HepG2 (cell line): ENCODE data around the gene CERT1. TPM values are rescaled to one million over a fixed set of nuclear protein-coding genes. Genes with fewer than 3 reads are reported as not detected.

Experiments used
- DMTF1 ChIP-seq: sonication (generic); formaldehyde crosslinking; IDR thresholded peaks from 2 replicates; pipeline ENCODE4 v1.4.0; 2020; ENCODE audit warnings: mild to moderate bottlenecking, missing genetic modification reagents
- FIP1L1 ChIP-seq: fragments of 200-400 bp; formaldehyde crosslinking; IDR thresholded peaks from 2 replicates; pipeline ENCODE4 v1.6.1; 2018; ENCODE audit warnings: low read depth, mild to moderate bottlenecking, low read length, moderate library complexity, borderline replicate concordance; ENCODE audit not compliant: insufficient read depth
- HDAC1 ChIP-seq: sonication (generic); formaldehyde crosslinking; IDR thresholded peaks from 2 replicates; pipeline ENCODE4 v1.5.1; 2020; ENCODE audit warnings: mild to moderate bottlenecking, missing genetic modification reagents
- HNF4A ChIP-seq: sonication (generic); formaldehyde crosslinking; IDR thresholded peaks from 2 replicates; pipeline ENCODE4 v1.4.0; 2020; ENCODE audit warnings: missing genetic modification reagents
- HNRNPK ChIP-seq: fragments of 200-400 bp; formaldehyde crosslinking; IDR thresholded peaks from 2 replicates; pipeline ENCODE4 v1.6.1; 2018; ENCODE audit warnings: low read length, low read depth, moderate library complexity, mild to moderate bottlenecking; ENCODE audit not compliant: poor library complexity, severe bottlenecking
- KDM5B ChIP-seq: sonication (generic); formaldehyde crosslinking; IDR thresholded peaks from 2 replicates; pipeline ENCODE4 v1.4.0; 2020; ENCODE audit warnings: missing genetic modification reagents, mild to moderate bottlenecking, borderline replicate concordance
- NR0B2 ChIP-seq: sonication (generic); formaldehyde crosslinking; IDR thresholded peaks from 2 replicates; pipeline ENCODE4 v1.4.0; 2020; ENCODE audit warnings: mild to moderate bottlenecking, missing genetic modification reagents
- NRL ChIP-seq: sonication (generic); formaldehyde crosslinking; IDR thresholded peaks from 2 replicates; pipeline ENCODE4 v1.5.0; 2020; ENCODE audit warnings: missing genetic modification reagents, mild to moderate bottlenecking, moderate library complexity, borderline replicate concordance
- PBX2 ChIP-seq: IDR thresholded peaks from 2 replicates; pipeline ENCODE4 v1.6.1; 2016; ENCODE audit warnings: control low read depth
- SKI ChIP-seq: fragments of 450-650 bp; IDR thresholded peaks from one replicate; pipeline ENCODE4 v1.6.1; 2018; ENCODE audit warnings: mild to moderate bottlenecking; ENCODE audit not compliant: partially characterized antibody
- SRY ChIP-seq: sonication (generic); formaldehyde crosslinking; IDR thresholded peaks from 2 replicates; pipeline ENCODE4 v1.8.0; 2022; ENCODE audit warnings: mild to moderate bottlenecking, missing genetic modification reagents
- SSRP1 ChIP-seq: IDR thresholded peaks from 2 replicates; pipeline ENCODE4 v1.6.1; 2016; ENCODE audit warnings: control low read depth
- THAP7 ChIP-seq: sonication (generic); formaldehyde crosslinking; IDR thresholded peaks from 2 replicates; pipeline ENCODE4 v1.8.1; 2023; ENCODE audit warnings: mild to moderate bottlenecking, missing genetic modification reagents
- YEATS2 ChIP-seq: sonication (generic); formaldehyde crosslinking; IDR thresholded peaks from 2 replicates; pipeline ENCODE4 v1.4.0; 2020; ENCODE audit warnings: missing genetic modification reagents, borderline replicate concordance
- ZFP1 ChIP-seq: IDR thresholded peaks from 2 replicates; pipeline ENCODE4 v1.6.1; 2016
- ZNF256 ChIP-seq: sonication (generic); formaldehyde crosslinking; conservative IDR thresholded peaks from 2 replicates; pipeline ENCODE4 v1.4.0; 2020; ENCODE audit warnings: missing genetic modification reagents
- ZNF687 ChIP-seq: sonication (generic); formaldehyde crosslinking; IDR thresholded peaks from 2 replicates; pipeline ENCODE4 v1.5.1; 2020; ENCODE audit warnings: mild to moderate bottlenecking, missing genetic modification reagents, moderate library complexity
- ZNF703 ChIP-seq: sonication (generic); formaldehyde crosslinking; IDR thresholded peaks from 2 replicates; pipeline ENCODE4 v1.5.1; 2020; ENCODE audit warnings: missing genetic modification reagents, mild to moderate bottlenecking, moderate library complexity, borderline replicate concordance
- ZNF775 ChIP-seq: sonication (generic); formaldehyde crosslinking; IDR thresholded peaks from 2 replicates; pipeline ENCODE4 v1.4.0; 2020; ENCODE audit warnings: missing genetic modification reagents, mild to moderate bottlenecking, moderate library complexity, borderline replicate concordance
- ZNF784 ChIP-seq: sonication (generic); formaldehyde crosslinking; IDR thresholded peaks from 2 replicates; pipeline ENCODE4 v1.5.1; 2020; ENCODE audit warnings: missing genetic modification reagents, mild to moderate bottlenecking, borderline replicate concordance
- polyA plus RNA-seq, 8 experiments: library from polyadenylated mRNA; depleted of rRNA in 3 of 8; stranded (reverse) in 7 of 8; unstranded in 1 of 8; fragments of >200 nt; fragmentation: Illumina TruSeq in 4 of 8; extraction: Trizol in 4 of 8; gene quantifications; 2 replicates each; pipeline versions ENCODE4 v1.2.1 to v1.2.3, GENCODE V29; 2011 to 2016; ENCODE audit warnings: low read depth in 4 of 8, missing spikeins in 1 of 8, mixed read lengths in 1 of 8; ENCODE audit not compliant: insufficient read depth in 1 of 8
- total RNA-seq, 5 experiments: library from RNA; depleted of rRNA; stranded (reverse); fragments of >200 nt; fragmentation: Illumina TruSeq; extraction: Trizol; gene quantifications; 2 replicates each; pipeline ENCODE4 v1.2.3, GENCODE V29; 2016; ENCODE audit warnings: low read depth in 1 of 5

The CERT1 gene
- total and polyA plus RNA-seq, 2 of the 13 experiments (the other 11 are each of a cell fraction or from before 2014, with no cell fraction given): 8.2 to 12.7 TPM

- TF ChIP-seq DMTF1 (CRISPR knock-in tag) (no peak), PBX2 (CRISPR knock-in tag) (no peak), NR0B2 (peak; percentile 62), ZNF687 (peak; percentile 42; the same call in 1 of the 2 replicates), ZNF775 (CRISPR knock-in tag) (no peak), HNF4A (CRISPR knock-in tag) (no peak), SRY (CRISPR knock-in tag) (peak; percentile 13; the same call in 1 of the 2 replicates), NRL (CRISPR knock-in tag) (no peak), KDM5B (CRISPR knock-in tag) (no peak), THAP7 (no peak), SSRP1 (no peak), ZNF703 (no peak), HDAC1 (CRISPR knock-in tag) (no peak), YEATS2 (CRISPR knock-in tag) (no peak), ZNF784 (CRISPR knock-in tag) (no peak), HNRNPK (peak; percentile 67), FIP1L1 (no peak), ZNF256 (CRISPR knock-in tag) (no peak), SKI (no peak), ZFP1 (CRISPR knock-in tag) (no peak)
Measured at GRCh38 chr5:75337366-75338021, 173.9 kb downstream of the CERT1 start (continued).
